Activated T-cell treated with anti-CD3 and anti-CD28 coated beads for 48 hours (primary cell): ENCODE measurements around the gene FGF7.
"Not testable (repeated sequence)": the region's sequence is repeated elsewhere in the genome, so short reads cannot be mapped to it uniquely, and the experiment has no call there.

Experiments used
- DNase-seq: peaks from one replicate; pipeline ENCODE4 v3.0.0-alpha.2; 2020; ENCODE audit warnings: low read depth

The FGF7 gene

DNA sequence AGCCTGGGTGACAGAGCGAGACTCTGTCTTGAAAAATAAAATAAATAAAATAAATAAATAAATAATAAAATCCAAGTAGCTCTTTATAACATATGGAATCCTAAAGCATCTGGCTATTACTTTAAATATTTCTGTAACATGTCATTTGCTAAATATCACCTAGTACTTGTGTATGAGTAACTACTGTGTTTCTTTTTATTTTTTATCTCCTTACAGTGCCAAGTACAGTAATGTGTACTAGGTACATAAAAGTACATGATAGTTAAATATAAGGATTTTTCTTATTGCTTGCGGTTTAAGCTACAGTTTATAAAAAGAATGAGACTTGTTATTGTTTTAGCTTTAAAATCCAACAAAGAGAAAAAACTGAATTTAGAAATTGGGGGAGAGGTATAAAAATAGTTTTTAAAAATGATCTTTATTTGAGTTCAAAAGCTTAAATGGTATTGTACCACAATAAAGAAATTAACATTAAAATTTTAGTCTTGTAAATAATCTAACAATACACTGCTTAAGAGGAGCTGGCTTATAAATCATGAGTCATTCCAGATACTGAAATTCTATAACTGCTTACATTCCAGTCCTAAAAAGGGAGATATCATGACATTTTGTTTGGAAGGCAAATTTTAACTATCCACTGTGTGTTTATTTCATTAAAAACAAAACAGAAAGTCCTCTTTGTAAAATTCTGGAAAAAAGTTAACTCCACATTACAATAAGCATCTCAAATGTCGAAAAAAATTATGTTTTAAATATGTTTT is 73.1 kb downstream of the FGF7 start:
- no peak for DNase-seq

- DNase-seq: no peak
Observed at GRCh38 chr15:49501586-49501985, 78.5 kb downstream of the FGF7 start.

DNA sequence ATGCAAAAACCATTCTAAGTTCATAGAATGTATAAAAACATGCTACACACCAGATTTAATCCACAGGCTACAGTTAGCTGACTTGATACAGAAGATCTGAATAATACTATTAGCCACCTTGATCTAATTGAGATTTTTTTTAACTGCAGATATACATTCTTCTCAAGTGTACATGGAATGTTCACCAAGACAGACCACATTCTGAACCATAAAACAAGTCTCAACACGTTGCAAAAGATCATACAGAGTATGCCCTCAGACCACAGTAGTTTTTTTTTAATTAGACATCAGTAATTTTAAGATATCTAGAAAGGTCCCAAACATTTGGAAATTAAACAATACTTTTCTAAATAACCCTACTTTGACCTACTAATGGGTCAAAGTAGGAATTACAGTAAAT is 83.3 kb downstream of the FGF7 start:
- DNase-seq: no peak

GRCh38 chr15:49507261-49507660 is 84.2 kb downstream of the FGF7 start:
- no peak for DNase-seq

GRCh38 chr15:49512739-49513138 is 89.7 kb downstream of the FGF7 start:
- not testable (repeated sequence) for DNase-seq

DNA sequence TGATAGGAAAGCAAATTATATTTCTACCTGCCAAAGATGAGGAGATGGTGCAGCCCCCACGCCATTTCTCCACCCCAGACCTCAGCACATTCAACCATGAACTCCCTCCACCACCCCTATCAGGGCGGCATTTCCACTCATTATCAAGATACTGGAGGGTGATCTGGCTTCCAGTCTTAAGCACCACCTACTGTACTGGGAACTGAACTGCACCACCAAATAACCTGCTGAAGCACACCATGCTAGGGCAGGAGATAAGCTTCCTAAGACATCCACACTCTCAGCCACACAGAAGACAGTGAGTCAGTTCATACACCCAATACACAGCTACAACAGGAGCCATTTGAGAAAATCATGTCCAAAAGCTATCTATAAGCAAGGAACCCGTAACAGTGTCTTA is 98.8 kb downstream of the FGF7 start:
- DNase-seq: no peak

DNA sequence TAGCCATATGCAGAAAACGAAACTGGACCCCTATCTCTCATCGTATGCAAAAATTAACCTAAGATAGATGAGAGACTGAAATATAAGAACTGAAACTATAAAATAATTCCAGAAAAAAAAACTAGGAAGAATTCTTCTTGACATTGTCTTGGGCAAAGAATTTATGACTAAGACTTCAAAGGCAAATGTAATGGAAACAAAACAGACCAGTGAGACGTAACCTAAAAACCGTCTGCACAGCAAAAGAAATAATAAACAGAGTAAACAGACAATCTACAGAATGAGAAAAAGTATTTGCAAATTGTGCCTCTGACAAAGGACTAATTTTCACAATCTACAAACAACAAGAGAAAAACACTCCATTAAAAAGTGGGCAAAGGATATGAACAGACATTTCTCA is 105.2 kb downstream of the FGF7 start:
- no peak for DNase-seq

DNA sequence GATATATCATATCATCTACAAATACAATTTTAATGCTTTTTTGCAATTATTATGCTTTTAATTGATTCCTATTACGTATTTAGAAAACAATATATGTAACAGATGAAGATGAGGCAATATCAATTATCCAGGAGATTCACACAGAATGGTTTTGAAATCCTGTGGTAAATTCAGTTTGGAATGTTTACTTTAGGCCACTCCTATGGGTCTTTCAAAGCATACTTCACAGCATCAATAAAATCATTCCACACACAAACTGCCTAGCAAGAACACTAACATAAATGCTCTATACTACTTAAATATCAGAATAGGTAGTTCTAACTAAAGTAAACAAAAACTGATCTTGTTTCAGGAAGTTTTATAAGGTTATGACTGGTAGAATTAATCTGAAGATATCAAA is 107.0 kb downstream of the FGF7 start:
- no peak for DNase-seq
